Activated T-cell treated with anti-CD3 and anti-CD28 coated beads, Interleukin-2, amount 50 U/mL, for 4 hours (primary cell): Measurements from ENCODE around the gene LSS. TPM values are rescaled to one million over a fixed set of nuclear protein-coding genes. Genes with fewer than 3 reads are reported as not detected.
"Not testable (repeated sequence)": the region's sequence is repeated elsewhere in the genome, so short reads cannot be mapped to it uniquely, and the experiment has no call there.

Experiments used
- ATAC-seq, 2 donors: fragments of 200-7000 bp; cut with Tn5 transposase; one replicate each; pipeline ENCODE4 v1.10.0; 2021
- DNase-seq: peaks from one replicate; pipeline ENCODE4 v3.0.0-alpha.2; 2020
- H3K27me3 Mint-ChIP-seq: one replicate; pipeline ENCODE4 v1.8.0; 2021; ENCODE audit warnings: low read depth, mixed read lengths
- H3K36me3 Mint-ChIP-seq: one replicate; pipeline ENCODE4 v1.8.0; 2022; ENCODE audit warnings: mixed read lengths; ENCODE audit not compliant: insufficient read depth
- H3K4me1 Mint-ChIP-seq: one replicate; pipeline ENCODE4 v1.8.0; 2021; ENCODE audit warnings: low read depth, mixed read lengths
- H3K4me3 Mint-ChIP-seq: one replicate; pipeline ENCODE4 v1.8.0; 2021; ENCODE audit warnings: mild to moderate bottlenecking, moderate library complexity, mixed read lengths
- H3K9me3 Mint-ChIP-seq: one replicate; pipeline ENCODE4 v1.8.0; 2021; ENCODE audit warnings: mixed read lengths
- total RNA-seq, 3 donors: library from RNA; stranded (reverse); gene quantifications; one replicate each; pipeline ENCODE4 v1.2.1, GENCODE V29; 2021

The LSS gene
- total RNA-seq, 3 donors from 2014 or later, result 14.5 to 20.6 (median 17.2) TPM

- no peak overlapping the region for H3K4me3 Mint-ChIP-seq
- peaks cover 55% of the 10 kb centered on the region for H3K36me3 Mint-ChIP-seq
Measured at GRCh38 chr21:46253610-46254124, 25.1 kb upstream of the LSS start.

GRCh38 chr21:46252840-46253239 is 24.3 kb upstream of the LSS start:
- peaks cover 38% of the 10 kb centered on the region for H3K4me1 Mint-ChIP-seq

More at GRCh38 chr21:46253610-46254124, 25.1 kb upstream of the LSS start:
- Mint-ChIP-seq H3K27me3 (no peaks in the 10 kb centered on the region), H3K9me3 (no peaks in the 10 kb centered on the region), H3K4me1 (peaks cover 38% of the 10 kb centered on the region)
- DNase-seq (no peak), ATAC-seq (peak; percentile 92 to 97)

GRCh38 chr21:46250146-46250725 is 21.7 kb upstream of the LSS start:
- Mint-ChIP-seq H3K4me3 (no peak overlapping the region), H3K27me3 (no peaks in the 10 kb centered on the region), H3K4me1 (peaks cover 38% of the 10 kb centered on the region), H3K36me3 (peaks cover 52% of the 10 kb centered on the region), H3K9me3 (no peaks in the 10 kb centered on the region)
- ATAC-seq (no peak), DNase-seq (no peak)

More at GRCh38 chr21:46252840-46253239, 24.3 kb upstream of the LSS start:
- Mint-ChIP-seq H3K27me3 (no peaks in the 10 kb centered on the region), H3K9me3 (no peaks in the 10 kb centered on the region), H3K4me3 (no peak overlapping the region), H3K36me3 (peaks cover 52% of the 10 kb centered on the region)
- DNase-seq, result no peak
- ATAC-seq, result no peak

GRCh38 chr21:46248827-46249226 is 20.3 kb upstream of the LSS start:
- peaks cover 38% of the 10 kb centered on the region for H3K36me3 Mint-ChIP-seq
- peaks cover 25% of the 10 kb centered on the region for H3K4me1 Mint-ChIP-seq
- H3K9me3 Mint-ChIP-seq, result no peaks in the 10 kb centered on the region
- no peak for DNase-seq
- no peak for ATAC-seq
- H3K27me3 Mint-ChIP-seq, result no peaks in the 10 kb centered on the region
- no peak overlapping the region for H3K4me3 Mint-ChIP-seq

- Mint-ChIP-seq H3K27me3 (no peaks in the 10 kb centered on the region), H3K36me3 (peaks cover 35% of the 10 kb centered on the region), H3K9me3 (no peaks in the 10 kb centered on the region), H3K4me3 (no peak overlapping the region), H3K4me1 (peaks cover 21% of the 10 kb centered on the region)
- DNase-seq (no peak), ATAC-seq (no peak)
Measured at GRCh38 chr21:46248422-46248782, 19.8 kb upstream of the LSS start.

GRCh38 chr21:46247699-46248421 is 19.3 kb upstream of the LSS start:
- H3K27me3 Mint-ChIP-seq, result no peaks in the 10 kb centered on the region
- DNase-seq (no peak), ATAC-seq (no peak)
- H3K9me3 Mint-ChIP-seq, result no peaks in the 10 kb centered on the region
- H3K4me1 Mint-ChIP-seq, result peaks cover 17% of the 10 kb centered on the region
- H3K36me3 Mint-ChIP-seq, result peaks cover 36% of the 10 kb centered on the region
- no peak overlapping the region for H3K4me3 Mint-ChIP-seq

- H3K27me3 Mint-ChIP-seq, result no peaks in the 10 kb centered on the region
- peaks cover 15% of the 10 kb centered on the region for H3K4me1 Mint-ChIP-seq
- H3K36me3 Mint-ChIP-seq, result peaks cover 39% of the 10 kb centered on the region
- DNase-seq (no peak), ATAC-seq (no peak)
- no peaks in the 10 kb centered on the region for H3K9me3 Mint-ChIP-seq
- H3K4me3 Mint-ChIP-seq, result no peak overlapping the region
Measured at GRCh38 chr21:46246345-46246744, 17.8 kb upstream of the LSS start.

- peaks cover 40% of the 10 kb centered on the region for H3K36me3 Mint-ChIP-seq
Measured at GRCh38 chr21:46245213-46245915, 16.8 kb upstream of the LSS start.

GRCh38 chr21:46244602-46245001 is 16.0 kb upstream of the LSS start:
- no peaks in the 10 kb centered on the region for H3K27me3 Mint-ChIP-seq
- no peak overlapping the region for H3K4me3 Mint-ChIP-seq
- no peak for ATAC-seq
- DNase-seq, result no peak
- H3K4me1 Mint-ChIP-seq, result no peaks in the 10 kb centered on the region
- H3K9me3 Mint-ChIP-seq, result no peaks in the 10 kb centered on the region
- H3K36me3 Mint-ChIP-seq, result peaks cover 37% of the 10 kb centered on the region

More at GRCh38 chr21:46245213-46245915, 16.8 kb upstream of the LSS start:
- Mint-ChIP-seq H3K4me3 (no peak overlapping the region), H3K27me3 (no peaks in the 10 kb centered on the region), H3K4me1 (peaks cover 7% of the 10 kb centered on the region), H3K9me3 (no peaks in the 10 kb centered on the region)
- DNase-seq, result no peak
- ATAC-seq, result no peak

GRCh38 chr21:46243960-46244361 is 15.4 kb upstream of the LSS start:
- ATAC-seq, result no peak
- no peaks in the 10 kb centered on the region for H3K27me3 Mint-ChIP-seq
- no peaks in the 10 kb centered on the region for H3K4me1 Mint-ChIP-seq
- no peaks in the 10 kb centered on the region for H3K9me3 Mint-ChIP-seq
- DNase-seq, result no peak
- H3K4me3 Mint-ChIP-seq, result no peak overlapping the region
- peaks cover 42% of the 10 kb centered on the region for H3K36me3 Mint-ChIP-seq

- Mint-ChIP-seq H3K36me3 (peaks cover 42% of the 10 kb centered on the region), H3K9me3 (no peaks in the 10 kb centered on the region), H3K4me3 (no peak overlapping the region), H3K4me1 (no peaks in the 10 kb centered on the region), H3K27me3 (no peaks in the 10 kb centered on the region)
- ATAC-seq (no peak), DNase-seq (no peak)
Measured at GRCh38 chr21:46243325-46243724, 14.8 kb upstream of the LSS start.

- DNase-seq, H3K4me1 Mint-ChIP-seq, H3K4me3 Mint-ChIP-seq, ATAC-seq, H3K27me3 Mint-ChIP-seq, H3K9me3 Mint-ChIP-seq: not testable (repeated sequence)
- H3K36me3 Mint-ChIP-seq, result peaks cover 38% of the 10 kb centered on the region
Measured at GRCh38 chr21:46241577-46241976, 13.0 kb upstream of the LSS start.

GRCh38 chr21:46239817-46240325 is 11.3 kb upstream of the LSS start:
- no peaks in the 10 kb centered on the region for H3K4me1 Mint-ChIP-seq
- no peak overlapping the region for H3K4me3 Mint-ChIP-seq
- H3K36me3 Mint-ChIP-seq, result peaks cover 42% of the 10 kb centered on the region

GRCh38 chr21:46237474-46237873 is 8.9 kb upstream of the LSS start:
- no peak for ATAC-seq
- H3K27me3 Mint-ChIP-seq, result no peaks in the 10 kb centered on the region
- H3K9me3 Mint-ChIP-seq, result no peaks in the 10 kb centered on the region

More at GRCh38 chr21:46239817-46240325, 11.3 kb upstream of the LSS start:
- ATAC-seq (no peak), DNase-seq (no peak)
- Mint-ChIP-seq H3K27me3 (no peaks in the 10 kb centered on the region), H3K9me3 (no peaks in the 10 kb centered on the region)

More at GRCh38 chr21:46237474-46237873, 8.9 kb upstream of the LSS start:
- Mint-ChIP-seq H3K36me3 (peaks cover 54% of the 10 kb centered on the region), H3K4me3 (no peak overlapping the region), H3K4me1 (peaks cover 13% of the 10 kb centered on the region)
- no peak for DNase-seq
